ENCODE results near the gene SLC25A29.

The SLC25A29 gene

DNA sequence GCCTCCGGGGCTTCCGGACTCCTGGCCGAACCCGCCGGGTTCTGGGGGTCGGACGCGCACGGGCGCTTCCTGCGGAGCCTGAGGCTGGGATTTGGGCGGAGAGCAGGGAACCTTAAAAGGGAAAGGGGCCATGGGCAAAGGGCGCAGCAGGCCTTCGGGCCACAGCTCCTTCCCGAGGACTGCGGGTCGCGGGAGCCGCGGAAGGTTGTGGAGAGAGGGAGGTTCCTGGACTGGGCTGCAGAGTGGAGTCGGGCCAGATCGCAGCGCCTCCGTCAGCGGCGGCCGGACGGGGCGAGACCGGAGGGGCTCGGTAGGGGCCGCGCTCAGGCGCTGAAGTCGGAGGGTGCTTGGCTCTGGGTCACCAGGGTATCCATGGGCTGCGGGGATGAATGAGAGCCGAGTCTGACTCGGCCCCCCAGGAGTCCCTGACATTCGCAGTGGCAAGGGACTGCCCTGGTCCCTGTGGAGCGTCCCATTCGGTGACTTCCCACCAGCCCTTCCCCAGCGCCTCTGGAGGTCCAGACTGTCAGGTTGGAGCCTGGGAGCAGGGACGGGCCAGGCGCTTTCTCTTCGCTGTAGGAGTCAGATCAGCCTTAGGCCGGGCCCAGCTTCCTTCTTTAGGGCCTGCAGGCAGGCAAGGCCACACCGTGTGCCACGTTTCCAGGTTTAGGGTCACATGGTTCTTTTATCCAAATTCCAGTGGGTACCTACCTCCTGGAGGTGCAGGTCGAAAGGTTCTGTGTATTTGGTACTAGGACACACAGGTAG, 938 bp upstream of the SLC25A29 start:
- TF ChIP-seq GATA3 (IDR thresholded peaks at IDR 0.05; ENCODE audit: low read depth, low read length): no peak
- TF ChIP-seq GATA2 (IDR thresholded peaks at IDR 0.05; ENCODE audit: low read depth, low read length): no peak

DNA sequence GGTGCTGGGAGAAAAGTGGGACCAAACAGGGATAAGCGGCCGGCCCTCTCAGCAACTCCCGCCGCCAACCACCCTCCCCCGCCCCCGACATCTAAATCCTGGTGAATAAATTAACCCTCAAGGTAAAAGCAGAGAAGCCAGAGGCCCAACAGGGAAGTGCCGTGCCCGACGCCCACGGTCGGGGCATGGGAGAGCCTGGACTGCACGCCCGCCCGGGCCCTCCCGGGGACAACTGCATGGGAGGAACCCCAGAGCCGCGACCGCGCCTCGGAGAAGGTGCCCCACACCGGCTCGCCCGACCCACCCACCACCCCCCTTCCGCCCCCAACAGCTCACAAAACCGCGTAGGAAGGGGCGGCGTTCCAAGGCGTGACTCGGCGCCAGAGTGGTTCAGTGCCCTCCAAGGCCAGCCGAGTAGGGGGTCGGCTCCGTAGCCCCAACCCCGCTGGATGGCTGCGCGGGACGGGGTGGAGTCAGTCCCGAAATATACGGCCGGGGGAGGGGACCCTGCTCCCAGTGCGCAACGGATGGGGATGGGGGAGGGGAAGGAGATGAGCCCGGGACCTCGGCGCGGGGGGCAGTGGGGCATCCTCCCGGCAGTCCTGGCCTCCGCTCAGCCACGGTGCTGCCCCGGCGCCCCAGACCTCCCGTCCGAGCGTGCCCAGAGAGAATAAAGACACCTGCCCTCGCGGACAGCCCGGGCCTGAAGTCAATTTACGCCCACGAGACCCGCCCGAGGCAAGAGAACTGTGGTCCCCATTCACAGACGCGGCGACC, 732 bp downstream of the SLC25A29 start:
- TF ChIP-seq GATA2 (IDR thresholded peaks at IDR 0.05; ENCODE audit: low read depth, low read length): no peak
- TF ChIP-seq GATA3 (IDR thresholded peaks at IDR 0.05; ENCODE audit: low read depth, low read length): no peak

DNA sequence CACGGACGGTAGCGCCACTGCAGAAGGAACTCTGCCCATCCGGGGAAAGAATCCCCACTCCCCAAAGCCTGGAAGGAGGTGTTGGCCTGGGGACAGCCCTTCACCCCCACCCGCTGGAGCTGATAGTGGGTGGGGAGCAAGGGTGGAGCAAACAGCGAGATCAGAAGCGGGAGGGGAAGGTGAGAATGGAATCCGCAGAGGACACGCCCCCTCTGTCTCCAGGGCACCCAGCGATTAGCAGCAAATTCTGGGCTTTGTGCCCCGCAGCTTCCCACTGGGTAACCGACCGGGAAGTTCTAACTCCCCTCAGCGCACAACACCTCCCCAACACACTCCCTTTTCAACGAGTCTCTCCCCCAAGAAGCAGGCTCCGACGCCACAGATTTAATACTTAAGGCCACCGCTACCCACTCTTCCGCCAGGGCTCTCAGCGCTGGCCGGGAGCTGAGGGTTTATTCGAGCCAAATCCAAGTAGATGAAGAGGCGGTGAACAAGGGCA, 1.4 kb downstream of the SLC25A29 start:
- TF ChIP-seq GATA2 (IDR thresholded peaks at IDR 0.05; ENCODE audit: low read depth, low read length) (no peak), GATA3 (IDR thresholded peaks at IDR 0.05; ENCODE audit: low read depth, low read length) (no peak)

DNA sequence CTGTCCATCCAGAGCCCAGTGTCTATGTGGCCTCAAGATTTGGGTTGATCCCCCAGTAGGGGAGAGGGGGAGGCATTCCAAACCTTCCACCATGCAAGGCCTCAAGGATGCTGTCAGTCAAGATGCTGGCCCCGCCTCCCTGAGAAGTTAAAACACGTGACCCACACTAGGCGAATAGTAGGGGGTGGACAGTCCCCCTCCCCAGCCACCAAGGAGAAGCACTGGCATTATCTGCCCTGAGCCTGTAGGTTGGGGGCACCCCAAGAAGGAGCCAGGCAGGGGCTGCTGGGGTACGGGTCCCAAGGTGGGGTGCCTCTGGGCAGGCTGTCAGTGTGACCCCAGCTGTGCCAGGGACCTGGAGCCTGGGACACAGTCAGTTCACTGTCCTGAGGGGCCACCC, 2.3 kb downstream of the SLC25A29 start:
- TF ChIP-seq GATA3 (IDR thresholded peaks at IDR 0.05; ENCODE audit: low read depth, low read length): no peak
- TF ChIP-seq GATA2 (IDR thresholded peaks at IDR 0.05; ENCODE audit: low read depth, low read length): no peak

DNA sequence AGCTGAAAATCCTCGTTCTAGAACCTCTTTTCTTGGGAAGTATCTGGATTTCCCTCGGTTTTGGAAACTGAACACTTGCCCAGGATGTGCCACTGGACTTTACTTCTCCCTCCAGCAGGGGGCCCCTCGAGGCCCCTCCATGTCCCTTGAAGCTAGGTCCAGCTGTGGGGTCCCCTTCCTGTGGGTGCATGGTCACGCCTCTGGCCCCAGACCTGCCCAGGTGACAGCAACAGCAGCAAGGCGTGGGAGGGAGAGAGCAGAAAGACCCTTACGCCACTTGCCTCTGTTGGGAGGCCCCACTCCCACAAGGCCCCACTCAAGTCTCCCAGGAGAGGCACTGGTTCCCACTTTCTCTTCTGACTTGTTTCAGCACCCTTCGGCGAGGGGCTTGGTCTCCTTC, 3.1 kb downstream of the SLC25A29 start:
- TF ChIP-seq GATA3 (IDR thresholded peaks at IDR 0.05; ENCODE audit: low read depth, low read length) (no peak), GATA2 (IDR thresholded peaks at IDR 0.05; ENCODE audit: low read depth, low read length) (no peak)

DNA sequence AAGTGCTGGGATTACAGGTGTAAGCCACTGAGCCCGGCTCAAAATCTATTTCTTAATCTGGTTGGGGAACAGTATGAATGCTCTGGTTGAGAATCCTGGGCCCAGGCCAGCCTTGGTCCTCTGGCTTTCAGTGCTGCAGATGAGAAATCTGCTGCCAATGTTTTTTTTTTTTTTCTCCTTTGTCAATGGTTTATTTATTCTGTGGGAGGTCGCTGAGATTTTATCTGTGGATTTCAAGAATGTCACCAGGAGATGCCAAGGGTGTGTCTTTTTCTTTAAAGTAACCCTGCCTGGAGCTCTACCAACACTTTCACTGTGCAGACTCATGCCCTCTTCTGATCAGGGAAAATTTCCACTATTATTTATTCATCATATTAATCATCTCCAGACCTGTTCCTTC, 3.6 kb downstream of the SLC25A29 start:
- TF ChIP-seq GATA3 (IDR thresholded peaks at IDR 0.05; ENCODE audit: low read depth, low read length) (no peak), GATA2 (IDR thresholded peaks at IDR 0.05; ENCODE audit: low read depth, low read length) (no peak)

DNA sequence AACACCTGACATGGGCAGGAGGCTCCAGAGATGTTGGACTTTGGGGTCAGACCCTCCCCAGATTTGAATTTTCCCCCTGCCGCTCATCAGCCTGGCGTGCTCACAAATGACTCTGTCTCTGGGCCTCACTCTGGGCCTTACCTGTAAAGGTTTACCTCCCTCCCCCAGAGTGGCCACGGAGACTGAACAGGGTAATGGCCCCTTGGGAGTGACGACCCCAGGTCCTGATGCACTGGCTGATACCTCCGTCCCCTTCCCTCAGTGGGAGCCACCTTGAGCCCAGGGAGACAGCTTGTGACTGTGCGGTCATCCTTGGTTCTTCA, 7.0 kb downstream of the SLC25A29 start:
- TF ChIP-seq GATA3 (IDR thresholded peaks at IDR 0.05; ENCODE audit: low read depth, low read length) (no peak), GATA2 (IDR thresholded peaks at IDR 0.05; ENCODE audit: low read depth, low read length) (no peak)

DNA sequence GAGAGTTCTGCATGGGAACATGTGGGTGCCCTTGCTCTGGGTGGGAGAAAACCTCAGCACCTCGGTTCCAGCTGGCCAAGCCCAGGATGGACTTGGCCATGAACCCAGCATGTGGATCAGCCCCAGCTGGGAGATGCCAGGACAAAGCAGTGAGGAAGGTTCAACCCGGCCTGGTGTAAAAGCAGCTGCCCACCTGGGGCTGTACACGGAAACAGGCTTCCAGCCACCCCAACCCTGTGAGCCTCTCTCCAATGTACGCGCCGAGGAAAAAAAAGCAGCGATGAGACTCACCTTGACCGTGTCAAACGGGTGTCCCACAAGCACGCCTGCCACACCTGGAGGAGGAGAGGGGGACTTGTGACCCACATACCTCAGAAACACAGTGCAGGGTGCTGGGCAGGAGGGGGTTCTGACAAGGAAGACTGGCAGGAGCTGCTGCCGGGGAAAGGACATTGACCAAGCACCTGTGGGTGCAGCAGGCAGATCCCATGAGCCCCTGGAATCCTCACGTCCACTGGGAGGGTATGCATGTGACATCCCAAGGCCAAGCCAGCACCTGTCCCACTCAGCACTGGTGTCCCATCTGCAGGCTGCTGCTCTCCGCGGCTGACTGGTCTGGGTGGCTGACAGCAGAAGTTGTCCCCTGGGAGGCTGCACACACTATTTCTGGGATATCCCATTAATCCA, 7.5 kb downstream of the SLC25A29 start:
- no peak for TF ChIP-seq GATA3 (IDR thresholded peaks at IDR 0.05; ENCODE audit: low read depth, low read length)
- no peak for TF ChIP-seq GATA2 (IDR thresholded peaks at IDR 0.05; ENCODE audit: low read depth, low read length)

DNA sequence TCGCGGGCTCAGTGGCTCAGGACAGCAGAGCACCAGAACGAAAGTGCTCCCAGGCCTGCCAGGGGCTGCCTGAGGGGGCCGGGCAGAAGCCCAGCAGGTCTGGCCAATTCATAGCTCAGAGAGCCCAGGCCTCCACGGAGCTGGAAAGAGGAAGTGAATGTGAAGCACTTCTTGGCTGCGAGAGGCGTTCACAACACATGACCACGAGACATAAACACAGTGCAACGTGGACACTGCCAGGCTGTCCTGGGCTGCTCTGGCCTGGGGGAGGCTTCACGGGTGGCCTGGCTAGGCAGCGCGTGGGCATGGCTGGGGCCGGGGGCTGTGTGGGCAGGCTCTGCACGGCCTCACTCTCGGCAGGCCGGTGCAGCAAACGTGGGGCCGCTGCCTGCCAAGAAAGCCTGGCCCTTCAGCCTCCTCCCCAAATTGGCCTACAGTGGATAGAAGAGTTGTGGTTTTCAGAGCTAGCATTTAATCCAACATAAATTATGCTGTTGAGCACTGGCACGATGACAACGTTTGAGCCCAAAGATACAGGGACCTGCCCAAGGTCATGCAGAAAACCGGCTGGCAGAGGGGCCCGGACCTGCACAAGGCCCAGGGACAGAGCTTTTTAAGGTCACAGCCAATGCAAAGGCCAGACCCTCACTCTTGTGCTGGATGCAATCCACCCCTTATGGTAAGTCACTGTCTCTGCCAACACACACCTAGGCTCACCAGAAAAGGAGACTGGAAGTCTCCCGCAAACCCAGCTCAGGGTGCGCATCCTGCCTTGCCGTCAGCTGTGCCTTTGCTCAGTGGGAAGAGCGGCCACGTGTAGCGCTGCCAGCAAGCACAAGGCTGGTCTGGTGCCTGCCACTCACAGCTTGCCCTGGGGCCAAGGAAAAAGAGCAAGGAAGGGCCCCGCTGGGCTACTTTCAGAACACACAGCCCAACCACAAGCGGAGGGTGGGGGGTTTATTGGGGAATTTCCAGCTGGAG, 8.6 kb downstream of the SLC25A29 start:
- TF ChIP-seq GATA3 (IDR thresholded peaks at IDR 0.05; ENCODE audit: low read depth, low read length): no peak
- TF ChIP-seq GATA2 (IDR thresholded peaks at IDR 0.05; ENCODE audit: low read depth, low read length): no peak

DNA sequence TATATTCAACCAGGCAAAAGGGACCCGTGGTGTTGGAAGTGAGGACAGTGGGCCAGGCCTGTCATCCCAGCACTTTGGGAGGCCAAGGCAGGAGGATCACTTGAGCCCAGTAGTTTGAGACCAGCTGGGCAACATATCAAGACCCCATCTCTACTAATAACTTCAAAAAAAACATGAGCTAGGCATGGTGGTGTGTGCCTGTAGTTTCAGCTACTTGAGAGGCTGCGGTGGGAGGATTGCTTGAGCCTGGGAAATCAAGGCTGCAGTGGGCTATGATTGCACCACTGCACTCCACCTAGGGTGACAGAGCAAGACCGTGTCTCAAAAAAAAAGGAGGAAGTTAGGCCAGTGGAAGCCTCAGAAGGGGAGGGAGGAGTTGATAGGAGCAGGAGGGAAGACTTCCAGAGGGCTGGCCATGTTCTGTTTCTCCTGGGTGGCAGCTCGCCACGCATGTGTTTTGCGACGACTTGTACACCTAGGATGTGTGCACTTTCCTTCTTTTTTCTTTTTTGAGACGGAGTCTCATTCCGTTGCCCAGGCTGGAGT, 10.1 kb downstream of the SLC25A29 start:
- TF ChIP-seq GATA3 (IDR thresholded peaks at IDR 0.05; ENCODE audit: low read depth, low read length): no peak
- no peak for TF ChIP-seq GATA2 (IDR thresholded peaks at IDR 0.05; ENCODE audit: low read depth, low read length)

DNA sequence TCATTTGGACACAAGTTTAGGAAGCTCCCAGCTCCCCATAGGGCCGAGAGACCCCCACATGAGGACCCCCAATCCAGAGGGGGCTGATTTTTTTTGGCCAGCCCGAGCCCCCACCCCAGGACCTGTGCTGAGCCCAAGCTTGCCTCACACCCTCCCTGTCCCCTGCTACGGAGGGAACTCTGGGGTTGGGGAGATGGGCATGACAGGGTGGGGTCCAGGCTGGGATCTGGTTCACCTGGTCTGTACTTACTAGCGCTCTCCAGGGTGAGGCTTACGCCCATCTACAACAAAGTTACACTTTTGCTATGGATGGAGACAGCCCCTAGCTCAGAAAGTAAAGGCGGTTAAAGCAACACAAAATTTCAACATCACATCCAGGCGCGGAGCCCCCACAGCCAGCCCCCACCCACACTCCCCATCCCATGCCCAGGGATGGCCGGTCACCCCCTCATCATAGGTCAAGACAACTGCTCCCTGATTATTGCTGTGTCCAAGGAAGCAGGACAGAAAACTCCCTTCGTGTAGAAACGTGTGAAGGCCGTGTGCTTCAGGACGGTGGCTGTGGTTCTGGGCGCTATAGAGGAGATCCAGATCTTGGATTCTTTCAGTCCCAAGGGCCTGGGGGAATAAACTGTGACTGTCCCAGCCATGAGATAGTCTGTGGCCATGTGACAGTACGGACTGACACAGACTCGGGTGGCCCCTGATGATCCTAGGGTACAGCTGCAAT, 10.7 kb downstream of the SLC25A29 start:
- no peak for TF ChIP-seq GATA2 (IDR thresholded peaks at IDR 0.05; ENCODE audit: low read depth, low read length)
- no peak for TF ChIP-seq GATA3 (IDR thresholded peaks at IDR 0.05; ENCODE audit: low read depth, low read length)

DNA sequence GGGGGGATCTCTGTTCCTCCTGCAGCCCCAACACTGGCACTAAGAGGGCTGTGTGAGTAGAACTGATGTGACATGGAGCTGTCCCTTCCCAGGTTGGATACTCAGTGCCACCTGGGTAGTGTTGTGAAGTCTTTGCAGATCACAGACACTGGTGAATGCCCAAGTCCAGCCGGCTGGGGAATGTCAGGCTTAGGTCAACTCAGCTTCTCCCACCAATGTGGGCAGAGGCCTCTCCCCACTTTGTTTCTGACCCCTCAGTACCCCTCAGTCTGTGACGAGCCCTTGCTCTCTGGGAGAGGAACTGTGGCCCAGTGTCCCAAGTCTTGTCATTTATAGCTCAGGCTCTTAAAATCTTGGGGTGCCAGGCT, 11.3 kb downstream of the SLC25A29 start:
- TF ChIP-seq GATA2 (IDR thresholded peaks at IDR 0.05; ENCODE audit: low read depth, low read length) (no peak), GATA3 (IDR thresholded peaks at IDR 0.05; ENCODE audit: low read depth, low read length) (no peak)
